ENCODE results near the gene LRRC63.
"Not testable (repeated sequence)": the region's sequence is repeated elsewhere in the genome, so short reads cannot be mapped to it uniquely, and the experiment has no call there.

Gene LRRC63, protein sequence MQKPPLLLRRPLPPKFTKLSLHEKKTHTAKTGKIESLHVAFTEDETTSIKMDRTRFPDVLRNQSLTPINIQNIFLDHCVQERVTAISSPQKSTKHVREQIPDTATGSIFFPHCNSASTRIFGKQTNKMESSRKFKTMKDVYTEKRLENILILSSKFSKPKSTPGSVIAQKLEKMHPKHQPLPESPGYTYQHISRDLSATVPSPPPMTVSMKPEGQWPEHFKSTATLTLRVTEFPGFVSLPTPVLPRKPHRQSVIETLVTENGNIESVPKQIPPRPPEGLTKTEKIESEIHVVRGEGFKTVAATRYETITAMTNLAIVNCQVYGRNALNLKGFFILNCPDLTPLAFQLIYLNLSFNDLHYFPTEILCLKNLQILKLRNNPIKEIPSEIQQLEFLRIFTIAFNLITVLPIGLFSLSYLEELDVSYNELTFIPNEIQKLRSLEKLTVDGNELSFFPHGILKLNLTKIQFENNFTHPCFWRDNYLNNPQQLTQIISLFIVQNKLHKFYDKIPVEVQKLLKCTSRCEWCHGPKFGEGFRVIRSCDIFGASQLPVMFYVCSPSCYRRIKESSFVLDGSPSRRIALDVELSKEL

DNA sequence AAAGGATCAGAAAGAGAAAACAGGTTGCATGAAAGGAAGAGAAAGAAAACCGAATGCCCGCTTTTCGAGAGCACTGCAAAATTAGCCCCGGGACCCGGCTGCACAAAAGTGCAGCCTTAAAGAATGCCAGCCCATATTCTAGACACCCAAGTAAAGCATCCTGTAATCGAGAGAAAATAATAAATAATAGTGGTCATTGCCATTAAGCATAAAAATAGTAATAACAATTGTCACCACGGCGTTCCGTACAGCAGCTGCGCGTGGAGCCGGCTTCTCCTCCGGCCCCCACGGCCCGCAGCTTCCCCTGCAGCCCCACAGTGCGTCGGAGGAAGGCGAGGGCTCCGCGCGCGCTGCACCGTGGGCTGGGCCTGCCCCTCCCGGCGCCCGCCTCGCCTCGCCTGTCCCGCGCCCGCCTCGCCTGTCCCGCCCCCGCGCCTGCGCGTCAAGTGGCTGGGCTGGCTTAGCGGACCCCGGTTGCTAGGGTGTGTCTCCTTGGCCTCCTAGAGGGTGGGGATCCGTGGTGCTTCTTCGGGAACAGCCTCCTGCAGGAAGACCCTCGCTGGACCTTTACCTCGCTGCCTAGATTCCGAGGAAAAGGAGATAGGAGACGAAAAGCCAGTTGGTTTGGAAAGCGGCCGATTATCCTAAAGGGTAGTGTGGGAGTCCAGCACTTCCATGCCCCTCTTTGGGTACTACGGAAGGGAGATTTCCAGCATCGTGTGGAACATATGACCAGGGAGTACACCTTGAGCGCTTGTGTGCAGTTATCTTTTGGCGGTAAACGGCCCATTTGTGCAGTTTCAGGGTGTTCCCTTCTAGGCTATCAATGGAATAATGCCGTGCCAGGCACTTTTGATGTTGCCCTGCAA is at the start of gene LRRC63:
Gene LRRC63 (plus strand): TSS at position 446 of the 869 bp plus-strand sequence. CDS start 1,107 bp downstream, outside the sequence.
- DNase-seq, result no peak

DNA sequence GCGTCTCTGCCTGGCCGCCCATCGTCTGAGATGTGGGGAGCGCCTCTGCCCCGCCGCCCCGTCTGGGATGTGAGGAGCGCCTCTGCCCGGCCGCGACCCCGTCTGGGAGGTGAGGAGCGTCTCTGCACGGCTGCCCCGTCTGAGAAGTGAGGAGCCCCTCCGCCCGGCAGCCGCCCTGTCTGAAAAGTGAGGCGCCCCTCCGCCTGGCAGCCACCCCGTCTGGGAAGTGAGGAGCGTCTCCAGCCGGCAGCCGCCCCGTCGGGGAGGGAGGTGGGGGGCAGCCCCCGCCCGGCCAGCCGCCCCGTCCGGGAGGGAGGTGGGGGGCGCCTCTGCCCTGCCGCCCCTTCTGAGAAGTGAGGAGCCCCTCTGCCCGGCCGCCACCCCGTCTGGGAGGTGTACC is 49.0 kb upstream of the LRRC63 start:
- not testable (repeated sequence) for DNase-seq

DNA sequence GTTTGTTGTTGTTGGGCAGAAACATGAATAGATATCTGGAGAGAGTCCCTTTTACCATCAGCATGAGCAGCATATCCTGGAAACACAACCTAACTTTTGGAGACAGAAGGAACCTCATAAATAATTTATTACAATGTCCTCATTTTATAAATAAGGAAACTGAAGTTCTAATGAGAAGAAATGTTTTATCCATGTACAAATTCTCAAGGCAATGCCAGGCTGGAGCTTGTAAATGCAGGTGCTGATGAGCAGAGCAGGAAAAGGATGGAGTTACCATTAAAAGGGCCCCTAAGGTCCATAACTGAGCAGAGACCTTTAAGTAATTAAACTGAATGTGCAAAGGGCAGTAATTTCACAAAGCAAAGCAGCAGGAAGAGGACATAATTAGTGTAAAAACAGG is 47.1 kb upstream of the LRRC63 start:
- DNase-seq, result no peak

DNA sequence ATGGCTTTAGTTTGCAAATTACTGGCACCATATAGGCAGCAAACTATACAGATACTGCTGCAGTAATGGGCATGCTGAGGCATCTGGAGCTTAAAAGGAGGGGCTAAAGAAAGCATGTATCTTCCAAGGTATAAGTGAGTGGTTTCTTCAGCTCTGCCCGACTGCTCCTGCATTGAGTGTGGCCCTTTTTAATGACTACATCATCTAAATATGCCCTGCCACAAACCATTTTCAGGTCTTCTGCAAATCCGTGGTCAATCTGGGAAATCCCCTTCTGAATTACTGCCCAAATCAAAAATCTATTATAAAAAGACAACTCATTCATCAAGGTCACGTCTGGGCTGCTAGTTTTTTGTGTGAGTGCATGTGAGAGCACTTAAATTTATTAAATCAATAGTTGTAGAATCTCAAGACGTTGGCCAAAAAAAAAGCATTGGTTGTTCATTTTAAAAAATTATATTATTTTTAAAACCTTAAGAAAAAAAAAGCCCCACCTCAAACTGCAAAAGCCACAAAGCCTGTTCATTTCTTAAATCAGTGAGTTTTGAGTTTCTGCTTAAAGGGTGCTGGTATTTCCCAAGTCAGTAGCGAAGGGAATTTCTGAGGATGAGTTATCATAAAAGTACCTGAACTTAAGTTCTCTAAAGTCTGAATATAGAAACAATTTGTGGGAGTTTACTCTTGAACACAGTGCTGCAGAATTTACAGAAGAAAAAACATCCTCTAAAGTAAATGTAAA is 46.1 kb upstream of the LRRC63 start:
- no peak for DNase-seq

DNA sequence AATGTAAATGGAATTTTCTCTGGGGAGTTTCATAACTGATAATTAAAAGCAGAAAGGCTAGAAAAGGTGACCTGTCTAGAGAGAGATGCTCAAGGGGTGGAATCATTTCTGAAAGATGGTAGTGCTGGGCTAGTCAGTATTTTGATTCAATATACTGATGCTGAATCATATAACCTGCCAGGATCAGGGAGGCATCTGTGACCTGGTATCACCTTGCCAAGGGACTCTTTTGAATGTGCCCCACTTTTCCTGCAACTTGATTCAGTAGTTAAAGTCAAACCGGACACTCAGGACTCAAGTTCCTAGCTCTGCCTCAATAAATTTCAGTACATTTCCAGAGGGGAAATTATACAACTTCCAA is 45.5 kb upstream of the LRRC63 start:
- DNase-seq, result no peak

DNA sequence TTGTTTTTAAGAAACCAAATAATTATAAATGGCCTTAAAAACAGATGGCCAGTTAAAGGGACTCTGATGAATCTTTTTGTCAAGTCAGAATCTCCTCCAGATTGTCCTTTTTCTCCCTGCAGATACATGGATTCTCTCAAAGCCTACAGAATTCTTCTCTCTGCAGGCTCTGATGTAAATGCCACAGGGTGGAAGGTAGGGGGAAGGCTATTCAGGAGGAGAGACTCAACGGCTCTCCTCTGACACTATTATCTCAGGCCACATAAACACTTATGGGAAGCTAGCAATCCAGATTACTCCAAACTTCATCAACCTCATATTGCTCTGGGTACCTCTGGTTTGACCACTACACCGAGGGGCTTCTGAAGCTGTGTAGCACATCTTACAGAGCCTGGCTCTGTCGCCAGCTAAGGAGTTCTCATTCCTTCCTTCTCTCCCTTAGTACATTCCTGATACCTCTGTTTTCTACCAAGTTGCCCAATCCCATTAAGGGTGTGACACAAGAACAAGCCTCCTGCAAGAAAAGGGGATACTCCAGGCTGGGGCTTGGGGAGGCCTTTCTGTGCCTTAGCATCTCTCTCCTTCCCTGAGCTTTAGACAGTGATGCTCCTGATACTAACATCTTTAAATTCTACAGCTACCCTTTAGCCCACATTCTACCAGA is 44.6 kb upstream of the LRRC63 start:
- DNase-seq, result no peak

DNA sequence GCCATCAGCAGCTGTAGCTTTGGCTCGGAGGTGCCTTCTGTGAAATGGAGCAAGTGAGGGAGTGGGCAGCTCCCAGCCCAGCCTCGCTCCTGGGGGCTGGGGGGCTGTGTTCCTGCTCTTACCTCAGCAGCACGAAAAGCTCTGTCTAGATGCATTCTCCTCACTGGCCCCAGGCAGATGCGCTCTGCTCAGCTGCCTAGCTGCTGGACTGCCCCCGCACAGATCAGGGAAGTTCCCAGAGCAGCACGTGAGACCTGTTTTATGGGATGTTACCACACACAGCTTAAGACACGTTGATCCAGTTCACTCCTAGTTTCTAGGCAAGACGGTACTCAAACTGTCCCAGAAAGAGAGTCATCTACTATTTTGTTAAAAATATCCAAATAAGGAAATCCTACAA is 43.4 kb upstream of the LRRC63 start:
- no peak for DNase-seq

DNA sequence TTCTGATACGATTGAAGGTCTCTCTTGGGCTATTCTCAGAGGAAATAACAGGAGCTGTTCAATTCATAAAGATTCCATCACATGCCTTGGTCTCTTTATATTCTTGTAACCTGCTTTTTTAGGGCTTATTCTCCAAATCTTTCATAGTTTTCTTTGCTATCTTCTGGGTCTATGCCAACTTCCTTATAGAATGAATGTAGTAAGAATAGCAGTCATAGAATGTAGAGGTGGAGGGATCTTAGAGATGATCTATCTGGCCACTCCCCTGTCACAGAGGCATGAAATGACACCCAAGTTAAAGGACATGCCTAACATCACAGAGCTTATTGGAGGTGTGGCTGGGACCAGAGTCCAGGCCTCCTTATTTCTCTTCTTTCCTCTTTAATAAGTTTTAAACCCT is 42.9 kb upstream of the LRRC63 start:
- DNase-seq, result no peak

DNA sequence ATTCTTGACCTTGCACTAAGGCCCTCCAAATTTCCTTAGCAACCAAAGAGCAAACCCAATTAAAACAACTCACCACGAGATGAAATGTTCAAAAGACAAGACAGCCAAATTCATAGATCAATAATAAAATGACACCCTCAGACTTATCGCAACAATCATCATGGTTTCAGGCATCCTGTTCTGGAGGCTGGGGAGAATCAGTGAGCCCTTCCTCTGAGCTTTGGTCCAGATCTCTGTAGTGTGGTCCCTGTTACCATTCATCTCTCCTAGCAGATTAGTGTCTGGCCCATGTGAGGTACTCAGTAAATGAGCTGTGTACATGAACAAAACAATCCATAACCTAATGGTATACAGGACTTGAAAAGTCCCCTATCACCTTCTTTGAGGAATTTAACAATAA is 42.0 kb upstream of the LRRC63 start:
- DNase-seq, result no peak

DNA sequence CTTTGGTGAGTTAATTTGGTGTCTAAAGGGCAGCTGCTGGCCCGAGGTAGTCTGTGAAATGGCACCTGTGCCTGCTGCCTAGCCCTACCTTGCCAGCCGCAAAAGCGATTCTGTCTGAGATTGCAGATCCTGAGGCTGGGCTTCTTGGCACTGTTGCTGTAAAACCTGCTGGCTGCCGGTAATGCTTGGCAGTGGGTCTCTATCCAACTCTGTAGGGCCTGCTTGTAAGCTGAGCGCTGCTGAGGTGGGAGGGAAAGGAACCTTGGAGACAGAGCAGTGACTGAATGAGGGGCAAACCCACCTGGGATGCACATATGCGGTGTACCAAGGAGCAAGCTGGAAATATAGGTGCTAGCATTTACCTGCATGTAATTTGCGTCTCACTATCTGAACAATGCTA is 41.5 kb upstream of the LRRC63 start:
- no peak for DNase-seq

DNA sequence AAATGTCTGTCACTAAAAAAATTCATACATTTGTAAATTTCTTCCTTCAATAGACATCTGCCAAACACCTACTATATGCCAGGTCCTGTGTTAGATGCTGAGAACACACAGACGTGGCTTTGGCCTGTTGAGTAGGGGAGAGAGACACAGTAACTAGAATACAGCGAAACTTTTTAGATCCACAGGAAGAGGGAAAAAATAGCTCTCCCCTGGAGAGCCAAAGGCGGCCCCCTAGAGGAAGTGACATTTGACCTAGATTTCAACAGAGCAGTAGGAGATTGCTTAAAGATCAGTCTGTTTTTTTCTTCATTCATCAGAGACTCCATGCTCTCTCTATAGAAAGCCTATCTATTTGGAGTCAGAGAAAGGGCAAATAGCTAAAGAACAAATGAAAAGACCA is 41.0 kb upstream of the LRRC63 start:
- no peak for DNase-seq

DNA sequence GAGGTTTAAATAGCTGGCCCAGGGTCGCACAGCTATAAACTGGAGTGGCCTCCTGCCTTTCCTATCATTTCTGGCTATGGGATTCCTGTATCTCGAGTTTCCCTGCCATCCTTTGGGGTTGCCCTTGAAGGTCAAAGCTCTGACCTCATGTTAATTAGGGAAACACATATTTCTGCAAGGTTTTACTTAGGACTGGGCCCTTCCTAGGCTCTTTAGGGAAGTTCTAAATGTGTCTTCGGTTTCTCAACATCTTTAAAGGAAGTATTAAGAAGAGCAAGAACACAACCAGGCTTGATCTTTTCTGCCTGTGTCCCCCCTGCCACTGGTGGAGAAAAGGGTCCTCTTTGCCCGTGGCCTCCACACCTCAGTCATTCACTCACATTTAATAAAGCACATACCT is 40.5 kb upstream of the LRRC63 start:
- DNase-seq, result no peak

DNA sequence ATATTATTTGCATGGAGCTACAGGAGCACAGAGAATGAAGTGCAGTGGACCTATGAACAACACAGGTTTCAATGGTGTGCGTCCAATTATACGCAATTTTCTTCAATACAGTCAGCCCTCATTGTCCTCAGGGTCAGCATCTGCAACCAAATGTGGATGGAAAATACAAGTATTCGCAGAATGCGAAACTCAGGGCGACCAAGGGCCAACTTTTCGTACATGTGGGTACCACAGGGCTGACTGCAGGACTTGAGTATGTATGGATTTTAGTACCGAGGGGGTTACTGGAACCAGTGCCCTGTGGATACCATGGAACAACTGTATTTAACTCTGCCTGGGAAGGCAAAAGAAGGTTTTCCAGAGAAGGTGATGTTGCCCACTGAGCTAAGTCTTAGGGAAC is 40.0 kb upstream of the LRRC63 start:
- no peak for DNase-seq

DNA sequence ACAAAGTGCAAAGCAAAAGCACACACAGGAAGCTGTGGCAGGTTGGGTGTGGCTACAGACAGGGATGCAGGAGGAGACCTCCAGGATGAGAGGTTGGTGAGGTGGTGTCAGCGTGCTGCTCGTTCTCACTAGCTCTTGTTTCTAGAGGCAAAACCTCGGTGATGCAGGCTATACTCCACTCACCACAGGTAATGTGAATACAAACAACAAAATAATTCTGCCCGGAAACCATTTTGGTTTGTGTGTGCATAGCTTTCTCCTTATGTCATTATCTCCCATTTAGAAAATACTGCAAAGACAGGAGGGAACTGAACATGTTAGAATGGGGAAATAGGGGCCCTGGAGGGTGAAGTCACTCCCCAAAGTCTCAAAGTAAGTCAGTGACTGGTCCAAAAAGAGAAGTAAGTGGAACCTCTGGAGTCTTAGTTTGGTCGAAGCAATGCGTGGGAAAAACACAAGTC is 39.2 kb upstream of the LRRC63 start:
- DNase-seq, result no peak

DNA sequence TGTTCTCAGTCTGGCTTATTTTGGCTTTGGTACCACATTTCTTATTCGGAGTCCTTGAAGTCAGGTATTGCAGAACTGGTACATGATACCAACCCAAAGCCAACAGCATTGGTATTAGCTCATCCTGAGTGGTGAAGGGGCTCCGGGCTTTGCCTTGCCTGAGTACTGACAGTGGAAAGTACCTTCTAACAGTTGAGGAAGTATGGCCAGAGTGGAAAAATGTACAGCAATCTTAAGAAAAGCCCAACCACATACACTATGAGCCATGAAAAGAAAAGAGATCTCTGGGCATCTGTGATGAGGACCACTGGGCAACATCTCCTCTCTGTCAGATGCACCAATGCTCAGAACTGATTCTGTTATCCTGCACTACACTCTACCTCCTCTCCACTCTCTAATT is 38.1 kb upstream of the LRRC63 start:
- no peak for DNase-seq

DNA sequence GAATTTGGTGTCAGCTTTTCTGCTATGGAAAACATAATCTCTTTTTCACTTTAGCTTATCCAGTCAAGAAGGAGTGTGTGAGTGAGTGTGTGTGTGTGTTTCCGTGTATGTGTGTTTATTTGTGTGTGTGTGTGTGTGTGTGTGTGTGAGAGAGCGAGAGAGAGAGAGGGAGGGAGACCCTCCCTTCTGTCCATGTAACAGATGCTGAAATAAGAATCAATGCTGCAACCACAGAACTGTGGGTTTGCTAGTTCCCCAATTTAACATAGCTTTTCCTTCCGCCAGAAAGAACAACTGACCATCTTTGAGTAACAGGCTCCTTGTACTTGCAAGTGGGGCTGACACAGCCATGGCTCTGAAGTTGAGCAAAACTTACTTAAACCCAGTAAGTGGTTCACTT is 35.0 kb upstream of the LRRC63 start:
- DNase-seq, result no peak

DNA sequence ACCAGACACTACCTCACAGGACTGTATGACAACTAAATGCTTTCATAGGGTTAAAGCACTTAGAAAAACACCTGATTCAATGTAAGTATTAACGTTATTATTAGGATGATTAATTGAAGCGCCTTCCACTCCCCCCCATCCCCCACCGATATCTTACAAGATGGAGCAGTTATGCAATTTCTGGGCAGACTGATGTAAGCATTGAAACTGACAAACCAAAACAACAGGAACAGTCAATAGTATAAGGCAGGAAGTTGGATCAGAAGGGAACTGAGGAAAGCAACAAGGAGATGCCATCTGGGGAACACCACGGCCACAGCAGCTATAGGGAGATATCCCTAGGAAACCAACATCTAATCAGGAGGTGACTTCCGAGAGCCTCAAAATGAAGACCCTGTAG is 33.6 kb upstream of the LRRC63 start:
- no peak for DNase-seq

DNA sequence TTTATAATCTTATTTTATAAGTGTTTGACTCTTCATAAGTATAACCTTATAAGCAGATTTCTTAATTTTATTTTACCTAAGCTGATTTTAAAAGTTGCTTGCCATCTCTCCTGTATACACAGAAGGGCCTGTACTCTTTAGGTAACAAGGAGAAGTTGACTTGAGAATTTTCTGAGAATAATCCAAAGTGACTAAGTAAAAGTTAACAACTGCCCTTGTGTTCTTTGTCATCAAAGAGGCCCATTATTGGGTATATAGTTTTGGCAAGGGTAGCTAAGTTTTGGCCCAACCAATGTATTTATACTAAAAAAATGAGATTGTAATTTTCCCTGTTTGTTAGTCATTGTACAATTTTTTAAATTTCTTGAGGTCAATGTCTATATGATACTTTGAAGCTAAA is 32.9 kb upstream of the LRRC63 start:
- DNase-seq, result no peak

DNA sequence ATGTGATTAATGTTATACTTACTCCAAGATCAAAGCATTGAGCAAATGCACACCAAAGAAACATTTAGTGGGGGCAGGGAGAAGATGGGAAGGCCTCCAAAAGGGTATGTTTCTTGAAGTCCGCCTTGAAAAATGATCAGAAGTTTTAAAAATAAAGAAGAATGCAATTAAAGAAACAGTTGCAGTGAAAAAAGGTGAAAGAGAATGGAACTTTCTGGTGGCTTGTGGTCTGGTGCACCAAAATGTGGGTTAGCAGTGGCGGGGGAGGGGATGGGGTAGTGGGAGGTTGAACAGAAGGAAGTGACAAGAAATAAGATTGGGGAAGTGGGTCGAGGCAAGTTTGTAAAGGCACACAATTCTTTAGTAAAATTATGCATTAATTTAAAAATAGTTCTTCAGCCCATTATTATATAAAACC is 32.2 kb upstream of the LRRC63 start:
- no peak for DNase-seq

DNA sequence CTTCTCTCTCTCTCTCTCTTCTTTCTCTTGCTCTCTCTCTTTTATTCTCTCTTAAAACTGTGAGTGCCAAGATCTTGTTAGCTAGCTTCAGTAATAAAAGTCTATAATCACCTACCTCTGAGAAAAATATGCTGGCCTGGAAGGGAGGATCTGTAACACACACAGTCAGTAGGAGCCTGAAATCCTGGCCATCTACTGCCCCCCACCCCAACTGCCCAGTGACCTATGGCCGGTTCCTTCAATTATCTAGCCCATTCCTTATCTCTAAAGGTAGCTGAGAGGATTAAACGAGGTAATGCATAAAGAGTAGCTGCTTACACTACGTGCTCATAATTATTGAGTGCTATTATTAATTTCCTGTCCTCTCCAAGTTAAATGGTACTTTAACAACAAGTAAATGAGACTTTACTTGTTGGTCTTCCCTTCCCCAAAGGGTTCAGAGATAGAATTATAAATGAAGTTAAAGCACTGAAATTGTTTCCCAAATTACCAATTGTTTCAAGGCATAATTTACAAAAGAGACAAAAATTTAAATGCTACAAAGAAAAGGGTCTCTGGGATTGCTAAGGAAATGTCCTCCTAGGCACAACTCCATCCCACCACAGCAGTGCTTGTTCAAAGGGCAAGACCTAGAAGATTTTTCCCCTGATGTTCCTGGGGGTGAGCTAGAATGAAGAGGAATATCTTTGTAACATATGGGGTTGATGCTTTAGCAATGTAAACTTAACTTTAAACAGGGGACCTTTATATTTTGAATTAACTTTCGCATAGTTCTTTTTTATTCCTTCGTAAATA is 31.6 kb upstream of the LRRC63 start:
- DNase-seq, result no peak

DNA sequence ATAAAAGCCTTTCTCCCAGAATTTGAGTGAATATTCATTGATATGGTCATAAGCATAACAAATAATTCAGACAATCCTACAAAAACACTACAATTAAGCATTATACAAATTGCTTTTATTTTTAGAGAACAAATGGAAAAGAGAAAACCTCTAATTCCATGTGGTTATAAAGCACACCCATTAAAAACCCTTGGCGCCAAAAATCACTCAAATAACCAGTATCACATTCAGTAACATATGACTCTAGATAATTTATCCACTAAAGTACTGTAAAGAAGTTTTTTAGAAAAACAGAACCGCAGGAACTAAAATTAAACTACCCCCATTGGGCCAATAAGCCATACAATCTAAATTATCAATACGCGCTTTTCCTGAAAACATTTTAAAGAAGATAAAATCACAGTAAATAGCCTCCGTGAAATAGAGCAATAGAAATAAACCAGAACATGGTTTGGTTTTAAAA is 30.3 kb upstream of the LRRC63 start:
- no peak for DNase-seq
